NB4 (cell line): ENCODE data around the gene GCSAM.

Source experiments
- POLR2A ChIP-seq: IDR thresholded peaks from 2 replicates; pipeline ENCODE4 v1.6.1; 2011; ENCODE audit warnings: mild to moderate bottlenecking; ENCODE audit not compliant: insufficient read length; ENCODE audit errors: extremely low read depth
- TF ChIP-seq, protein P1 (sequence below): IDR thresholded peaks from one replicate; pipeline ENCODE4 v1.5.1; 2012; ENCODE audit warnings: low read depth, low read length
- TF ChIP-seq, protein P2 (sequence below): IDR thresholded peaks from 2 replicates; pipeline ENCODE4 v1.6.1; 2011; ENCODE audit warnings: low read depth, low read length

- TF ChIP-seq, protein P1, sequence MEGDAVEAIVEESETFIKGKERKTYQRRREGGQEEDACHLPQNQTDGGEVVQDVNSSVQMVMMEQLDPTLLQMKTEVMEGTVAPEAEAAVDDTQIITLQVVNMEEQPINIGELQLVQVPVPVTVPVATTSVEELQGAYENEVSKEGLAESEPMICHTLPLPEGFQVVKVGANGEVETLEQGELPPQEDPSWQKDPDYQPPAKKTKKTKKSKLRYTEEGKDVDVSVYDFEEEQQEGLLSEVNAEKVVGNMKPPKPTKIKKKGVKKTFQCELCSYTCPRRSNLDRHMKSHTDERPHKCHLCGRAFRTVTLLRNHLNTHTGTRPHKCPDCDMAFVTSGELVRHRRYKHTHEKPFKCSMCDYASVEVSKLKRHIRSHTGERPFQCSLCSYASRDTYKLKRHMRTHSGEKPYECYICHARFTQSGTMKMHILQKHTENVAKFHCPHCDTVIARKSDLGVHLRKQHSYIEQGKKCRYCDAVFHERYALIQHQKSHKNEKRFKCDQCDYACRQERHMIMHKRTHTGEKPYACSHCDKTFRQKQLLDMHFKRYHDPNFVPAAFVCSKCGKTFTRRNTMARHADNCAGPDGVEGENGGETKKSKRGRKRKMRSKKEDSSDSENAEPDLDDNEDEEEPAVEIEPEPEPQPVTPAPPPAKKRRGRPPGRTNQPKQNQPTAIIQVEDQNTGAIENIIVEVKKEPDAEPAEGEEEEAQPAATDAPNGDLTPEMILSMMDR, result no peak
- no peak for TF ChIP-seq POLR2A
- TF ChIP-seq, protein P2, sequence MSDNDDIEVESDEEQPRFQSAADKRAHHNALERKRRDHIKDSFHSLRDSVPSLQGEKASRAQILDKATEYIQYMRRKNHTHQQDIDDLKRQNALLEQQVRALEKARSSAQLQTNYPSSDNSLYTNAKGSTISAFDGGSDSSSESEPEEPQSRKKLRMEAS, result no peak
These were observed 1.9 kb downstream of the GCSAM start for GRCh38 chr3:112131111-112131510.
